Raji (cell line): ENCODE measurements around the gene CXorf38.

Source experiments
- POLR2A ChIP-seq: IDR thresholded peaks from 2 replicates; pipeline ENCODE4 v1.6.1; 2011; ENCODE audit warnings: low read depth, low read length, control low read depth; ENCODE audit not compliant: insufficient read depth

The CXorf38 gene

GRCh38 chrX:40646489-40647306, 663 bp downstream of the CXorf38 start:
- TF ChIP-seq POLR2A = no peak

GRCh38 chrX:40644821-40645358, 2.5 kb downstream of the CXorf38 start:
- peak; percentile 23; the same call in 1 of the 2 replicates for TF ChIP-seq POLR2A

- no peak for TF ChIP-seq POLR2A
These were observed 3.2 kb downstream of the CXorf38 start for GRCh38 chrX:40644176-40644575.

DNA sequence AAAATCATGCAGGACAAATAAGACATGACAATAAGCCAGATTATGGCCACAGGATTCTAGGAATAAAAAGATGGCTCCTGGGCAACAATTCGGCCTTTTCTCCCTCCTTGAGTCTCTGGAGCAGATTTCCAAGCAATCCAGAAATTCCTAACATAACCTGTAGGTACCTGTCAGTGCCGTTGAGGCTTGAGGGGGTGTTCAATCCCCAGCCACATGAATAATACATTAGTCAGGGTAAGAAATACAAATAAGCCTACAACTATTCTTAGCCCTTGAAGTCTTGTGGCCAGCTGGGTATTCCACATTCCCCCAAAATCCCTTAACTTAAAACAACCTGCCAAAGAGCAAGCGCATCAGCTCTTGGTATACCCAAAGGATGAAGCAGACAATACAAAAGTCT, 9.7 kb downstream of the CXorf38 start:
- no peak for TF ChIP-seq POLR2A

GRCh38 chrX:40632199-40632598, 15.2 kb downstream of the CXorf38 start:
- no peak for TF ChIP-seq POLR2A

GRCh38 chrX:40628506-40628905, 18.9 kb downstream of the CXorf38 start:
- TF ChIP-seq POLR2A = no peak

DNA sequence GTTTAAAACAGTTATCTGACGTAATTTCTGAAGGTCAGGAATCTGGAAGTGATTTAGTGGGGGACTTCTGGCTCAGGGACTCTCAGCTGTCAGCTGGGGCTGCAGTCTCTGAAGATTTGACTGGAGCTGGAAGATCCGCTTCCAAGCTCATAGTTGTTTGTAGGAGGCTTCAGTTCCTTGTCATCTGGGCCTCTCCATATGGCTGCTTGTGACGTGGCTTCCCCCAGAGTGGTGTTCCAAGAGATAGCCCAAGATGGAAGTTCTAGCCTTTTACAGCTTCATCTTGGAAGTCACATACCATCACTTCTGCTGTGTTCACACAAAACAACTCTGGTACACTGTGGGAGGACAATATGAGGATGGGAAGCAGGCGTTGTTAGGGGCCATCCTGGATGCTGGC, 22.1 kb downstream of the CXorf38 start:
- no peak for TF ChIP-seq POLR2A

- no peak for TF ChIP-seq POLR2A
These were observed 23.7 kb downstream of the CXorf38 start for GRCh38 chrX:40623665-40624064.

- TF ChIP-seq POLR2A = no peak
These were observed 24.2 kb downstream of the CXorf38 start, which contains the start of gene MPC1L for GRCh38 chrX:40623139-40623536. TSS of gene MPC1L (plus strand) at chrX:40623428. CDS start at chrX:40623566, 138 bp downstream.

GRCh38 chrX:40622479-40623138, 24.8 kb downstream of the CXorf38 start:
- no peak for TF ChIP-seq POLR2A

- TF ChIP-seq POLR2A = no peak
These were observed 29.8 kb downstream of the CXorf38 start for GRCh38 chrX:40617566-40617965.

DNA sequence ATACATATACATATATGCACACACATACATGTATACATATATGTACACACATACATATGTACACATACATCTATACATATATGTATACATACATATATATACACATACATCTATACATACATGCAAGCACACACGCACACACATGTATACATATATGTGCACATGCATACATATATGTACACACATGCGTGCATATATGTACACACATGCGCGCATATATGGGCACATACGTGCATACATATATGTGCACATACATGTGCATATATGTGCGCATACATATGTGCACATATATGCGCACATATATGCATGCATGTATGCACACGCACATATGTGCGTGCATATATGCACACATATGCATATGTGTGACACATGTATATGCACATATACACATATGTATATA, 31.4 kb downstream of the CXorf38 start:
- TF ChIP-seq POLR2A = no peak

GRCh38 chrX:40612511-40612910, 34.9 kb downstream of the CXorf38 start:
- no peak for TF ChIP-seq POLR2A

DNA sequence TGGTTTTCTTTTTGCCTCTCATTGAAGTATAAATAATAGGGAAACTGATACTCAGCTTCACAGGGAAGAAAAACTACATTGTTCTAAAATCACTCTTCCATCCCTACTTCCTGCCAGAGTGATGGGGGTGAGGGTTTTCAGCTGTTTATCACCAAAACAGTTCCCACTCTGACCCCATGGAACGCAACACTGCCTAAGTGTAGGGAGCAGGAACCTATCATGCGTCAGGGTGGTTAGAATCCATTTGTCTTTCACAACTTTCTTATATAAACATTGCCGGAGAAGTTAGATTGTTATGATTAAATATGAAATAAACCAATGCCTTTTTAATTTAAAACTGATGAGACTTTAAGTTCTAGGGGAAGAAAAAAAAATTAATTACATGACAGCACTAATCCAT, 40.0 kb downstream of the CXorf38 start:
- TF ChIP-seq POLR2A = no peak

GRCh38 chrX:40603446-40603845, 43.9 kb downstream of the CXorf38 start:
- TF ChIP-seq POLR2A = no peak

GRCh38 chrX:40582811-40583210, 64.5 kb downstream of the CXorf38 start:
- TF ChIP-seq POLR2A = no peak
